CD4-positive, alpha-beta T cell treated with Interleukin-15 for 1 hour (primary cell): ENCODE data around the gene MRM1.
"Not testable (repeated sequence)": the region's sequence is repeated elsewhere in the genome, so short reads cannot be mapped to it uniquely, and the experiment has no call there.

Experiments
- DNase-seq: peaks from one replicate; pipeline ENCODE4 v3.0.0-alpha.2; 2020

Gene MRM1

GRCh38 chr17:36602030-36602748 is 806 bp downstream of the MRM1 start:
- no peak for DNase-seq

- peak; percentile 77 for DNase-seq
These were observed 1.6 kb downstream of the MRM1 start for GRCh38 chr17:36602924-36603384.

- not testable (repeated sequence) for DNase-seq
These were observed 3.6 kb downstream of the MRM1 start for GRCh38 chr17:36605028-36605427.

GRCh38 chr17:36608280-36608679 is 6.9 kb downstream of the MRM1 start:
- no peak for DNase-seq

GRCh38 chr17:36608794-36609497 is 7.6 kb downstream of the MRM1 start:
- peak; percentile 24 for DNase-seq

- DNase-seq, result no peak
These were observed 8.1 kb downstream of the MRM1 start for GRCh38 chr17:36609498-36609862.

- DNase-seq, result no peak
These were observed 9.1 kb downstream of the MRM1 start for GRCh38 chr17:36610474-36610873.

- no peak for DNase-seq
These were observed 10.1 kb downstream of the MRM1 start for GRCh38 chr17:36611345-36612072.

- no peak for DNase-seq
These were observed 10.9 kb downstream of the MRM1 start for GRCh38 chr17:36612323-36612722.

- no peak for DNase-seq
These were observed 11.8 kb downstream of the MRM1 start for GRCh38 chr17:36613155-36613554.

GRCh38 chr17:36614081-36614480 is 12.7 kb downstream of the MRM1 start:
- no peak for DNase-seq

- no peak for DNase-seq
These were observed 13.6 kb downstream of the MRM1 start for GRCh38 chr17:36614933-36615332.

- no peak for DNase-seq
These were observed 15.0 kb downstream of the MRM1 start for GRCh38 chr17:36616061-36617029.

GRCh38 chr17:36617773-36618172 is 16.4 kb downstream of the MRM1 start:
- no peak for DNase-seq

GRCh38 chr17:36623281-36623680 is 21.9 kb downstream of the MRM1 start:
- no peak for DNase-seq

- DNase-seq, result no peak
These were observed 23.8 kb downstream of the MRM1 start for GRCh38 chr17:36625188-36625587.

- no peak for DNase-seq
These were observed 25.7 kb downstream of the MRM1 start for GRCh38 chr17:36627101-36627500.

GRCh38 chr17:36628576-36628975 is 27.2 kb downstream of the MRM1 start:
- DNase-seq, result no peak

- DNase-seq, result peak; percentile 68
These were observed 28.0 kb downstream of the MRM1 start for GRCh38 chr17:36629252-36629847.

GRCh38 chr17:36629970-36630502 is 28.7 kb downstream of the MRM1 start:
- DNase-seq, result no peak

- DNase-seq, result no peak
These were observed 29.6 kb downstream of the MRM1 start for GRCh38 chr17:36631022-36631421.
